GM18499 (cell line): Measurements from ENCODE around the gene SFMBT1.

Experiments used
- ATAC-seq: cut with Tn5 transposase; IDR thresholded peaks from one replicate; pipeline ENCODE4 v1.9.1; 2021; ENCODE audit warnings: moderate number of reproducible peaks; ENCODE audit not compliant: insufficient read depth, unreplicated experiment

The SFMBT1 gene

GRCh38 chr3:52860424-52860768 lies 185.5 kb downstream of the SFMBT1 start:
- ATAC-seq: no peak

GRCh38 chr3:52859686-52860423 lies 186.0 kb downstream of the SFMBT1 start:
- no peak for ATAC-seq

- no peak for ATAC-seq
These were observed 188.0 kb downstream of the SFMBT1 start for GRCh38 chr3:52857864-52858263.

- ATAC-seq: no peak
These were observed 188.7 kb downstream of the SFMBT1 start for GRCh38 chr3:52857133-52857532.

GRCh38 chr3:52856666-52857065 lies 189.2 kb downstream of the SFMBT1 start:
- no peak for ATAC-seq

- no peak for ATAC-seq
These were observed 191.9 kb downstream of the SFMBT1 start for GRCh38 chr3:52854013-52854412.
